Measurements from ENCODE around the gene RAB36.

GRCh38 chr22:23112472-23113012, 32.7 kb upstream of the RAB36 start:
- TF ChIP-seq CTCF (conservative IDR thresholded peaks at IDR 0.05; ENCODE audit: low read length) (no peak), EZH2phosphoT487 (IDR thresholded peaks at IDR 0.05; ENCODE audit: borderline replicate concordance, low read depth, low read length) (no peak)
